ENCODE measurements around the gene TANK.

The TANK gene

DNA sequence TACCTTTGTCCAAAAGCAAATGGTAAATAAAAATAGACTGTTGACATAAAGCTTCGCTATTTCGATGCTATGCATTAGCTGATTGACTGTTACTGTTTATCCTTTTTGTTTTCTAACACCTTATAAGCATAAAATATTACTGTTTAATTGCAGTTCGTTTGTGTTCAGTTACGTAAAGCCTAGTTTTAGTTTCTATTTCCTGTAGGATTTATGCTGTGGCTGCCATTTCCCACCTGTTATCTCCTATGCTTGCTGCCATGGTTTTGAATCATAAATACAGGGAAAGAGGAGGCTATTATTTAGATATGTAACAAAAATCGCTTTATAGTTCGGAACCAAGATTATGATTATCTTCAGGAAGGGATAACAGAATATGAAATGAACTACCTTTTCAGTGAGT lies 3.9 kb downstream of the TANK start:
- H3K27me3 ChIP-seq = no peaks in the 10 kb centered on the region
- H3K4me1 ChIP-seq (ENCODE audit: control insufficient read depth in 1 of 2, insufficient read depth in 1 of 2, low read depth in 1 of 2, low read length in 1 of 2) = peaks cover 90 to 93% of the 10 kb centered on the region in 2 experiments
- H3K27ac ChIP-seq = peak overlapping the region; percentile 99
- H3K36me3 ChIP-seq = peaks cover 17% of the 10 kb centered on the region
- no peaks in the 10 kb centered on the region for H3K9me3 ChIP-seq
- H3K4me3 ChIP-seq (ENCODE audit: low read depth in 1 of 2, low read length in 1 of 2) = peak overlapping the region in 1 of 2 experiments; percentile 90
- TF ChIP-seq CTCF (IDR thresholded peaks at IDR 0.05) = no peak

DNA sequence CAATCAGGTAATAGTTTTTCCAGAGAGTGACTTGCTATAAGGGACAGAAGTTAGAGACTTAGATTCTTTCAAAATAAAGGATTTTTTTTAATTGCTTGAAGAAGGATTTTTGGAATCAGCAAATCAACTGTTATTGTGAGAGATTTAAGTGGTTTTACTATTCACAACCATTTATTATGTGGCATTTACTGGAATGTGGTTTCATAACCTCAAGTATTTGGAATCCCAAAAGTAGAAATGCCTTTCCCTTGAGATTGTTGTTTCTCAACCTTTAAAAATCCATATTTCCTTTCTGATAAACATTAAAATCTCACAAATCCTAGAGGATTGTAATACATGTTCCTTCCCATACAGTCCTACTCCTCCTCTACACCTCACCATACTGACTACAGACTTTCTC lies 5.0 kb downstream of the TANK start:
- Histone ChIP-seq H3K36me3 (peaks cover 17% of the 10 kb centered on the region), H3K27ac (peak overlapping the region; percentile 99), H3K4me3 (ENCODE audit: low read depth in 1 of 2, low read length in 1 of 2) (peak overlapping the region; percentile 31 to 90), H3K4me1 (ENCODE audit: control insufficient read depth in 1 of 2, insufficient read depth in 1 of 2, low read depth in 1 of 2, low read length in 1 of 2) (peaks cover 93 to 94% of the 10 kb centered on the region in 2 experiments), H3K9me3 (no peaks in the 10 kb centered on the region), H3K27me3 (no peaks in the 10 kb centered on the region)
- no peak for TF ChIP-seq CTCF (IDR thresholded peaks at IDR 0.05)

DNA sequence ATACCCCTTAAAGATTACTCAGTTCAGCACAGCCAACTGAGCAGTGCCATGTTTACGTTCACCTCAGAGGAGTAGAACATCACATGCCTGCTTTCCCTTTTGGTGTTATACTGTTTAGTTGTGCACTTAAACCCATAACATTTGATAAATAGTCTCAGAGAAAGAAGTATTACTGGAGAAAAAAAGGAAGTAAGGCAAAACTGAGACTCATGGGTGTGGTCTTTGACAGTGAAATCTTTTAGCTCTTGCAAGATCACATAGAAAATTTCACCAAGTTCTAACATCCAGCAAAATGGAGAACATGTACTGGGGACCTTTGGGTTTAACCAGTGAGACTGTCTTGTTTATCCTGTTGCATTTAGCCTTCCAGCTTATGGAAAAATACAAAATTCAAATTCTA lies 5.6 kb downstream of the TANK start:
- no peak for TF ChIP-seq CTCF (IDR thresholded peaks at IDR 0.05)
- Histone ChIP-seq H3K4me1 (ENCODE audit: control insufficient read depth in 1 of 2, insufficient read depth in 1 of 2, low read depth in 1 of 2, low read length in 1 of 2) (peaks cover 95 to 99% of the 10 kb centered on the region in 2 experiments), H3K27ac (peak overlapping the region; percentile 99), H3K36me3 (peaks cover 17% of the 10 kb centered on the region), H3K4me3 (ENCODE audit: low read depth in 1 of 2, low read length in 1 of 2) (peak overlapping the region; percentile 31 to 90), H3K9me3 (no peaks in the 10 kb centered on the region), H3K27me3 (no peaks in the 10 kb centered on the region)

GRCh38 chr2:161166538-161167409 lies 6.5 kb downstream of the TANK start:
- Histone ChIP-seq H3K4me3 (ENCODE audit: low read depth in 1 of 2, low read length in 1 of 2) (peak overlapping the region; percentile 4 to 90), H3K36me3 (peaks cover 17% of the 10 kb centered on the region), H3K27me3 (no peaks in the 10 kb centered on the region), H3K9me3 (no peaks in the 10 kb centered on the region), H3K4me1 (ENCODE audit: control insufficient read depth in 1 of 2, insufficient read depth in 1 of 2, low read depth in 1 of 2, low read length in 1 of 2) (peaks cover 99% of the 10 kb centered on the region in 2 experiments), H3K27ac (peak overlapping the region; percentile 99)
- no peak for TF ChIP-seq CTCF (IDR thresholded peaks at IDR 0.05)

GRCh38 chr2:161169335-161169734 lies 9.1 kb downstream of the TANK start:
- no peak for TF ChIP-seq CTCF (IDR thresholded peaks at IDR 0.05)
- Histone ChIP-seq H3K4me1 (ENCODE audit: control insufficient read depth in 1 of 2, insufficient read depth in 1 of 2, low read depth in 1 of 2, low read length in 1 of 2) (peaks cover 87 to 95% of the 10 kb centered on the region in 2 experiments), H3K36me3 (peaks cover 3% of the 10 kb centered on the region), H3K27ac (peak overlapping the region; percentile 99), H3K4me3 (ENCODE audit: low read depth in 1 of 2, low read length in 1 of 2) (no peak overlapping the region), H3K9me3 (no peaks in the 10 kb centered on the region), H3K27me3 (no peaks in the 10 kb centered on the region)

Measured in neutrophil (primary cell).